Measurements from ENCODE around the gene VPS35.
A peak's percentile ranks its signal among the peaks of the same experiment; 100 is the strongest.

VPS35 gene

GRCh38 chr16:46689365-46690280 lies 645 bp upstream of the VPS35 start, which contains the start of gene ORC6:
Gene ORC6, plus strand, starts transcription at chr16:46689659. Its CDS starts 47 bp downstream, at chr16:46689706.
- TF ChIP-seq RAD21 (IDR thresholded peaks at IDR 0.05; ENCODE audit: low read depth) (peak; percentile 40), EGR1 (IDR thresholded peaks at IDR 0.05) (0 out of 2 replicates have a peak, but pooled peaks have one; percentile 38), CREB1 (IDR thresholded peaks at IDR 0.05; ENCODE audit: low read depth) (peak; percentile 50; the same call in 1 of the 2 replicates), YY1 (IDR thresholded peaks at IDR 0.05; ENCODE audit: low read depth) (peak; percentile 65; the same call in 1 of the 2 replicates), TAF1 (IDR thresholded peaks at IDR 0.05; ENCODE audit: low read depth) (peak; percentile 89), TCF12 (IDR thresholded peaks at IDR 0.05; ENCODE audit: low read depth) (peak; percentile 41; the same call in 1 of the 2 replicates), MAX (IDR thresholded peaks at IDR 0.05) (peak; percentile 68), FOXM1 (IDR thresholded peaks at IDR 0.05; ENCODE audit: borderline replicate concordance, low read depth) (no peak), REST (IDR thresholded peaks at IDR 0.05; ENCODE audit: low read depth) (no peak)

- no peak; the same call in 1 of the 2 replicates for TF ChIP-seq TAF1 (IDR thresholded peaks at IDR 0.05; ENCODE audit: low read depth)
- no peak for TF ChIP-seq NFIC (IDR thresholded peaks at IDR 0.05)
- no peak for TF ChIP-seq RAD21 (IDR thresholded peaks at IDR 0.05; ENCODE audit: low read depth)
- no peak for TF ChIP-seq FOXM1 (IDR thresholded peaks at IDR 0.05; ENCODE audit: borderline replicate concordance, low read depth)
- TF ChIP-seq CREB1 (IDR thresholded peaks at IDR 0.05; ENCODE audit: low read depth) = no peak
- TF ChIP-seq TCF12 (IDR thresholded peaks at IDR 0.05; ENCODE audit: low read depth) = no peak
- no peak for TF ChIP-seq USF1 (IDR thresholded peaks at IDR 0.05)
These were observed 801 bp downstream of the VPS35 start for GRCh38 chr16:46688101-46688653.

- TF ChIP-seq NFIC (IDR thresholded peaks at IDR 0.05) (no peak), TEAD4 (IDR thresholded peaks at IDR 0.05) (no peak), CEBPB (IDR thresholded peaks at IDR 0.05) (no peak), ZBTB7A (IDR thresholded peaks at IDR 0.05; ENCODE audit: low read depth) (no peak), YY1 (IDR thresholded peaks at IDR 0.05; ENCODE audit: low read depth) (no peak), TAF1 (IDR thresholded peaks at IDR 0.05; ENCODE audit: low read depth) (no peak), USF1 (IDR thresholded peaks at IDR 0.05) (no peak), REST (IDR thresholded peaks at IDR 0.05; ENCODE audit: low read depth) (no peak)
These were observed 1.5 kb downstream of the VPS35 start for GRCh38 chr16:46687486-46687885.

GRCh38 chr16:46686815-46687473 lies 2.0 kb downstream of the VPS35 start:
- TF ChIP-seq TAF1 (IDR thresholded peaks at IDR 0.05; ENCODE audit: low read depth) (no peak), NFIC (IDR thresholded peaks at IDR 0.05) (no peak), TCF12 (IDR thresholded peaks at IDR 0.05; ENCODE audit: low read depth) (no peak), REST (IDR thresholded peaks at IDR 0.05; ENCODE audit: low read depth) (no peak), CEBPB (IDR thresholded peaks at IDR 0.05) (no peak), TEAD4 (IDR thresholded peaks at IDR 0.05) (no peak)
